Middle frontal gyrus (tissue), 1 donor: ENCODE measurements around the gene ARSK.

Source experiments
- DNase-seq: peaks from one replicate; pipeline ENCODE4 v3.0.0-alpha.2; 2015; ENCODE audit warnings: low spot score; ENCODE audit errors: extremely low spot score

ARSK gene

DNA sequence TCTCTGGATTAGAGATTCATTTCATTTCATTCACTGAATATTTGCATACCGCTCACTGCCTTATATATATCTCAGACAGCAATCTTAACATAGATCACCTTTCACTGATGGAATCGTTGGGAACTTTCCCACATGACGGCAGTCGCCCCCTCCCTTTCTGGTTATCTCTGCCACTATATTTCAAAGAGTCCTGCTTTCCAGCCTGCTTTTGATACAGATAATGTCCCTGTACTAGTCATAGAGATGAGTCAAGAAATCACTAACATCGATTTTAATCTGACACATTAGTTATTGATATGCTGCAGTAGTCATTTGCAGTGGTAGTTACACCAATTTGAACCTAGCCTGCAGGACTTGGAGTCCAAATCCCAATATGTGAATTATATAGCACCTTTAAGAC is 8.5 kb downstream of the ARSK start:
- DNase-seq, result no peak

- DNase-seq, result no peak
Observed at GRCh38 chr5:95564450-95564849, 9.5 kb downstream of the ARSK start.

GRCh38 chr5:95565280-95565920 is 10.5 kb downstream of the ARSK start:
- DNase-seq, result no peak

DNA sequence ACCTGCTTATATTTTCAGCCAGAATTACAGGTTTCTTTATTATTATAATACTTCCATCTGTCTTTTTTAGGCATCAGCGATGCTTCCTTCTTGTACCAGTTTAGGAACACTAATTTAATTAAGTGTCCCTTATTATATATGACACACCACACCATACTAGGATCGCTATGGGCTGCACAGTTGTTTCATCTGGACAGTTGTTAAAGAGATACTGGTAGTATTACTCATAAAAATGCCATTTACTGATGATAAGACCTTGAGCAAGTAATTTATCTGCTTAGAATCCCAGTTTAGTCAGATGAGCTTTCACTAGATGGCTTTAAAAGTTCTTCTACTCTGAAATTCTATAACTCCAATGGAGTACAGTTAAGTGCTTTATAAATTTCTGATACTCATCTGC is 17.1 kb downstream of the ARSK start:
- no peak for DNase-seq

- no peak for DNase-seq
Observed at GRCh38 chr5:95581576-95581975, 26.7 kb downstream of the ARSK start.

GRCh38 chr5:95583992-95584391 is 29.1 kb downstream of the ARSK start:
- DNase-seq, result no peak

GRCh38 chr5:95590880-95591279 is 36.0 kb downstream of the ARSK start:
- DNase-seq, result no peak

DNA sequence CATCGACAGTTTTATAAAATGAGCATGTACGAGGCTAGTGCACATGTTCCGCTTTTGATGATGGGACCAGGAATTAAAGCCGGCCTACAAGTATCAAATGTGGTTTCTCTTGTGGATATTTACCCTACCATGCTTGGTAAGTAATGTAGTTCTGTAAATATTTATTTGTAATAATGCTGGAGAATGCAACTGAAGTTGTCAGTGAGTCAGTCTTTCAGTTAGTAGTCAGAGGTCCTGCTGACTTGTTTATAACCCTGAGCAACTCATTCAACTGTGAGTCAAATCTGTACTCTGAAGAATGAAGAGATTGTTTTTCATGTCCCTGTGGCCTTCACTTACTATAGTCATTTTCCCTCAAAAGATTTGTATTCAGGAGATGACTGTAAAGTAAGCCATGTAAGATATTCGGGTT is 36.6 kb downstream of the ARSK start:
- no peak for DNase-seq

DNA sequence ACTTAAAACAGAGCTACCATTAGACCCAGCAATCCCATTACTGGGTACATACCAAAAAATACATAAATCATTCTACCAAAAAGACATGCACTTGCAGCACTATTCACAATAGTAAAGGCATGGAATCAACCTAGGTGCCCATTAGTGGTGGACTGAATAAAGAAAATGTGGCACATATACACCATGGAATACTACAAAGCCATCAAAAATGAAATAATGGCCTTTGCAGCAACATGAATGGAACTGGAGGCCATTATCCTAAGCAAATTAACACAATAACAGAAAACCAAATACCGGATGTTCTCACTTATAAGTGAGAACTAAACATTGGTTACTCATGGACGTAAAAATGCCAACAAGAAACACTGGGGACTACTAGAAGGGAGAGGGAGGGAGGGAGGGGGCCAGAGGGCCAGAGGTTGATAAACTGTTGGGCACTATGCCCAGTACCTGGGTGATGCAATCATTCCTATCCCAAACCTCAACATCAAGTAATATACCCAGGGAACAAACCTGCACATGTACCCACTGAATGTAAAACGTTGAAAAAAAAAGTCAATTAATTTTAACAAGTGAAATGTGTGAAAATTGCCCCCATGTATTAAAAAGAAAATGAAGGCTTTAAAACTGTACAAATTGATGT is 40.5 kb downstream of the ARSK start:
- DNase-seq, result no peak

DNA sequence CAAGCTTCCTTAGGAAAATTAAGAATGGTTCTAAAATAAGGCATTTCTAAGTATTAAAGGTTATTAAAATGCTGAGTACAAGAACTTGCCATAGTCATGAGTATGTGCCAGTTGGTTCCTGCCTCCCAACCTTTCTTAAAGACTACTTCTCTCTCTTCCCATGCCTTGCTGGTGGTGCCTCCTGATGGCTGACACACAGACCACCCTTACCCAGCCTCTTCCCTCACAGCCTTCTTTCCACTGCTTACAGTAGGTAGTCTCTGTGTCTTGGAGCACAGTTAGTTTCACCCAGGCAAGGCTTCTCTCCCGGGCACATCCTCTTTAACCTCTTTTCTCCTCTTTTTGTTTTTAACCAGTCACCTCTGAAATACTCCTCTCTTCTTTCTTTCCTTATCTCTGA is 44.4 kb downstream of the ARSK start:
- DNase-seq, result no peak

GRCh38 chr5:95600557-95600956 is 45.7 kb downstream of the ARSK start:
- DNase-seq, result no peak

GRCh38 chr5:95605786-95606185 is 50.9 kb downstream of the ARSK start:
- DNase-seq, result no peak

DNA sequence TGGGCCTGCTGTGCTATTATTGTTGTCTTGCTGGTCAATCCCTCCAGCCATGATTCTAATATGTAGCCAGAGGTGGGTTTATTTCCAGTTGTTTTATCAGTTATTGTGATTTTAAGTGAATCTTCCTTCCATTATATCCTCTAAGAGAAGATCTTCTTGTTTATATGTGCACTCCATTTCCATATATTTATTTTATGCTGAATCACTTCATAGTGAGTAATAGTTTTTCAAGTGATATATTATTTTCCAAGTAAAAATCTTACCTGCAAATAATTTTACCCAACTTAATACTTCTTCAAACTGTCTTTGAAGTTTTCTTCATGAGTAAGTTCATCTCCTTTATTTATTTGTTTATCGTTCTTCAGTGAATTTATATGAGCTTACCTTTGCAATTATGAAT is 51.5 kb downstream of the ARSK start:
- DNase-seq, result no peak

DNA sequence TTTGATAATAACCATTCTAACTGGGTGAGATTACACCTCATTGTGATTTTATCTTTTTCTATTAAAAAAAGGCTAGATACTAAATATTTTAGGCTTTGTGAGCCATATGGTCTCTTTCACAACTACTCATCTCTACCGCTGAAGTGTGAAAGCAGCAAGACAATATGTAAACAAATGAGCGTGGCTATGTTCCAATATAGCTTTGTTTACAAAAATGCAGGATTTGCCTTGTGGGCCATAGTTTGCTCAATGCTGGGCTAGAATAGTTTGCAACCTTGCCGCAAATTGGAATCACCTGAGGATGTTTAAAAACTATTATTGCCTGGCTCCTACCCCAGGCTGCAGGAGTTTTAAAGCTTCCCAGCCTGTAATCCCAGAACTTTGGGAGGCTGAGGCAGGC is 54.8 kb downstream of the ARSK start:
- no peak for DNase-seq

DNA sequence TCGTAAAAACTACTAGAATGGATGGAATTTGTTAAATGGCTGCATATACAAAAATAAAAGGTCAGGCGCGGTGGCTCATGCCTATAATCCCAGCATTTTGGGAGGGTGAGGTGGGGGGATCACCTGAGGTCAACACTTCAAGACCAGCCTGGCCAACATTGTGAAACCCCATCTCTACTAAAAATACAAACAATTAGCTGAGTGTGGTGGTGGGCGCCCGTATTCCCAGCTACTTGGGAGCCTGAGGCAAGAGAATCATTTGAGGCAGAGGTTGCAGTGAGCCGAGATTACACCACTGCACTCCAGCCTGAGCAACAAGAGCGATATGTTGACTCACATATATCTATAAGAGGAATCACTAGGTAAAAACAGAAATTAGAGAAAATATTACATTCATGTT is 55.6 kb downstream of the ARSK start:
- no peak for DNase-seq

- DNase-seq, result no peak
Observed at GRCh38 chr5:95611396-95611795, 56.5 kb downstream of the ARSK start.

DNA sequence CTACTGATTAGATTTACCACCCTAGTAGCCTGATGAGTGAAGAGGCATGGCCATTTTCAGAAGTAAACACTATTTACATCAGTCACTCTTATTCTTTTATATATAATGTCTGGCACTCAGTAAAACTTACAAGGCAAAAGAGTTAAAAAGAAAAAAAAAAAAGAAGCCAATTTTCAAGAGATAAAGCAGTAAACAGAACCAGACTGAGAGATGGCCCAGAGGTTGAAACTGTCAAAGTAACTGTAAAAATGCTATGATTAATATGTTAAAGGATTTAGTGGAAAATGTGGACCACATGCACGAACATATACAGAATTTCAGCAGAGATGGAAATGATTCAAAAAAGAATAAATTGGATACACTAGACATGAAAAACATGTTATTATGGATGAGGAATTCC is 58.6 kb downstream of the ARSK start:
- DNase-seq, result no peak

GRCh38 chr5:95615164-95615467 is 60.2 kb downstream of the ARSK start:
- DNase-seq, result no peak

GRCh38 chr5:95617057-95617456 is 62.2 kb downstream of the ARSK start:
- no peak for DNase-seq

- no peak for DNase-seq
Observed at GRCh38 chr5:95619096-95619495, 64.2 kb downstream of the ARSK start.

- no peak for DNase-seq
Observed at GRCh38 chr5:95619514-95620029, 64.7 kb downstream of the ARSK start.

- DNase-seq, result no peak
Observed at GRCh38 chr5:95620030-95620869, 65.3 kb downstream of the ARSK start, which contains the start of gene GPR150. TSS of gene GPR150 (plus strand) at chr5:95620087. CDS start at chr5:95620276, 189 bp downstream.
